ENCODE measurements around the gene CAND1.

DNA sequence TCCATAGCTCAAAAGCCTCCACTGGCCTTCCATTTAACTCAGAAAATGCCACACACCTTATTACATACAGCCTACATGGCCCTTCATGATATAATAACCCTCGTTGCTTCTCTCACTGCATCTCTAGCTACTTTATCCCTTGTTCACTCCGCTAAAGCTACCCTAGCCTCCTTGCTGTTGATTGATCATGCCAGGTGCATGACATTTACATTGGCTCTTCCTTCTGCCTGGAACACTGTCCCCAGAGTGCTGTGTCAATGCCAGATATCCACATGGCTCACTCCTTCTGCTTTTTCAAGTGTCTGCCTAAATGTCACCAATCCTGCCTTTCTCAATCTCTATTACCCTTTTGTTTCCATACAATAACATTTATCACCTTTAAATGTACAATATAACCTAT is 58.3 kb downstream of the CAND1 start:
- TF ChIP-seq, protein P1, sequence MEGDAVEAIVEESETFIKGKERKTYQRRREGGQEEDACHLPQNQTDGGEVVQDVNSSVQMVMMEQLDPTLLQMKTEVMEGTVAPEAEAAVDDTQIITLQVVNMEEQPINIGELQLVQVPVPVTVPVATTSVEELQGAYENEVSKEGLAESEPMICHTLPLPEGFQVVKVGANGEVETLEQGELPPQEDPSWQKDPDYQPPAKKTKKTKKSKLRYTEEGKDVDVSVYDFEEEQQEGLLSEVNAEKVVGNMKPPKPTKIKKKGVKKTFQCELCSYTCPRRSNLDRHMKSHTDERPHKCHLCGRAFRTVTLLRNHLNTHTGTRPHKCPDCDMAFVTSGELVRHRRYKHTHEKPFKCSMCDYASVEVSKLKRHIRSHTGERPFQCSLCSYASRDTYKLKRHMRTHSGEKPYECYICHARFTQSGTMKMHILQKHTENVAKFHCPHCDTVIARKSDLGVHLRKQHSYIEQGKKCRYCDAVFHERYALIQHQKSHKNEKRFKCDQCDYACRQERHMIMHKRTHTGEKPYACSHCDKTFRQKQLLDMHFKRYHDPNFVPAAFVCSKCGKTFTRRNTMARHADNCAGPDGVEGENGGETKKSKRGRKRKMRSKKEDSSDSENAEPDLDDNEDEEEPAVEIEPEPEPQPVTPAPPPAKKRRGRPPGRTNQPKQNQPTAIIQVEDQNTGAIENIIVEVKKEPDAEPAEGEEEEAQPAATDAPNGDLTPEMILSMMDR (IDR thresholded peaks at IDR 0.05): no peak
- TF ChIP-seq POLR2A (IDR thresholded peaks at IDR 0.05): no peak
